ENCODE results near the gene MTHFD2L.

The MTHFD2L gene

GRCh38 chr4:74293558-74293957, 135.6 kb downstream of the MTHFD2L start:
- TF ChIP-seq CTCF (IDR thresholded peaks at IDR 0.05; ENCODE audit: low read length, missing control alignments) = no peak
- H3K4me3 ChIP-seq (replicated peaks; ENCODE audit: low read depth, low read length) = no peak overlapping the region
- no peak for DNase-seq (ENCODE audit: low read depth)

GRCh38 chr4:74294681-74295080, 136.8 kb downstream of the MTHFD2L start:
- no peak overlapping the region for H3K4me3 ChIP-seq (replicated peaks; ENCODE audit: low read depth, low read length)

GRCh38 chr4:74297539-74297938, 139.6 kb downstream of the MTHFD2L start:
- no peak for TF ChIP-seq CTCF (IDR thresholded peaks at IDR 0.05; ENCODE audit: low read length, missing control alignments)

More at GRCh38 chr4:74294681-74295080, 136.8 kb downstream of the MTHFD2L start:
- DNase-seq (ENCODE audit: low read depth) = no peak
- no peak for TF ChIP-seq CTCF (IDR thresholded peaks at IDR 0.05; ENCODE audit: low read length, missing control alignments)

GRCh38 chr4:74304095-74304625, 146.2 kb downstream of the MTHFD2L start:
- no peak for DNase-seq (ENCODE audit: low read depth)
- TF ChIP-seq CTCF (IDR thresholded peaks at IDR 0.05; ENCODE audit: low read length, missing control alignments) = no peak

More at GRCh38 chr4:74297539-74297938, 139.6 kb downstream of the MTHFD2L start:
- no peak for DNase-seq (ENCODE audit: low read depth)
- no peak overlapping the region for H3K4me3 ChIP-seq (replicated peaks; ENCODE audit: low read depth, low read length)

GRCh38 chr4:74305000-74305399, 147.1 kb downstream of the MTHFD2L start:
- no peak overlapping the region for H3K4me3 ChIP-seq (replicated peaks; ENCODE audit: low read depth, low read length)
- no peak for TF ChIP-seq CTCF (IDR thresholded peaks at IDR 0.05; ENCODE audit: low read length, missing control alignments)
- DNase-seq (ENCODE audit: low read depth) = no peak

More at GRCh38 chr4:74304095-74304625, 146.2 kb downstream of the MTHFD2L start:
- H3K4me3 ChIP-seq (replicated peaks; ENCODE audit: low read depth, low read length) = no peak overlapping the region

GRCh38 chr4:74307170-74307569, 149.3 kb downstream of the MTHFD2L start:
- DNase-seq (ENCODE audit: low read depth) = no peak
- no peak for TF ChIP-seq CTCF (IDR thresholded peaks at IDR 0.05; ENCODE audit: low read length, missing control alignments)
- H3K4me3 ChIP-seq (replicated peaks; ENCODE audit: low read depth, low read length) = no peak overlapping the region

- no peak for TF ChIP-seq CTCF (IDR thresholded peaks at IDR 0.05; ENCODE audit: low read length, missing control alignments)
- H3K4me3 ChIP-seq (replicated peaks; ENCODE audit: low read depth, low read length) = no peak within 1 kb of the TSS
- DNase-seq (ENCODE audit: low read depth) = peak; percentile 38
Measured at GRCh38 chr4:74308215-74308614, 150.3 kb downstream of the MTHFD2L start, which contains the start of gene EPGN. EPGN (plus strand) TSS chr4:74308470; CDS start chr4:74308534, 64 bp downstream.

Data from fibroblast of pulmonary artery (primary cell).